ENCODE data around the gene UNC5A. TPM values are rescaled to one million over a fixed set of nuclear protein-coding genes. Genes with fewer than 3 reads are reported as not detected.

Gene UNC5A
- total and polyA plus RNA-seq, 9 of the 15 experiments (the other 6 are each of a cell fraction or from before 2014, with no cell fraction given): not detected

GRCh38 chr5:176880366-176881020, 70.1 kb downstream of the UNC5A start (continued):
- TF ChIP-seq ZMIZ1 (IDR thresholded peaks at IDR 0.05; ENCODE audit: low read depth in 2 of 2, low read length in 2 of 2): no peak

- Histone ChIP-seq H2AFZ (ENCODE audit: low read depth, low read length) (no peak overlapping the region), H3K9me3 (replicated peaks; ENCODE audit: control insufficient read depth, insufficient read depth, low read depth, low read length) (no peaks in the 10 kb centered on the region), H3K79me2 (ENCODE audit: control insufficient read depth, insufficient read depth, low read length) (no peaks in the 10 kb centered on the region), H3K36me3 (ENCODE audit: control insufficient read depth, insufficient read depth, low read length) (no peaks in the 10 kb centered on the region), H3K4me3 (no peak overlapping the region), H3K4me1 (replicated peaks in 1 of 2; ENCODE audit: control insufficient read depth in 2 of 2, insufficient read depth in 2 of 2, low read length in 2 of 2) (peaks cover 0 to 39% of the 10 kb centered on the region in 2 experiments; a peak in 2 of 5 replicates), H3K9me1 (ENCODE audit: control insufficient read depth, insufficient read depth, low read length) (peaks cover 12% of the 10 kb centered on the region), H3K27me3 (ENCODE audit: control insufficient read depth in 2 of 2, insufficient read depth in 2 of 2, low read length in 2 of 2) (peaks cover 73 to 91% of the 10 kb centered on the region in 2 experiments), H3K27ac (ENCODE audit: extremely low read depth, low read depth, low read length) (no peak overlapping the region), H3K9ac (ENCODE audit: insufficient read depth in 1 of 2, low read depth in 2 of 2, low read length in 2 of 2) (0 out of 4 replicates have a peak overlapping the region, but pooled peaks of 1 of the 2 experiments have one; percentile 5), H3K4me2 (ENCODE audit: insufficient read depth, low read length) (no peak overlapping the region), H4K20me1 (replicated peaks; ENCODE audit: control insufficient read depth, insufficient read depth, low read length) (peaks cover 33% of the 10 kb centered on the region)
- ATAC-seq (no peak), FAIRE-seq (no peak), DNase-seq (ENCODE audit: extremely low read depth in 1 of 4, low spot score in 3 of 4) (no peak)
- intact Hi-C loops (cut with micrococcal nuclease): no loop called here
- POLR2A ChIA-PET: no interaction called here
- WGBS (ENCODE audit: insufficient coverage, low coverage, missing lambda C conversion rate): 21% methylated on average over 23 of the region's 28 CpGs
- in situ Hi-C loops (cut with MboI): no loop called here
- CTCF ChIA-PET (ENCODE audit: low intra/inter-chr PET ratio): no interaction called here
- no TSS peak for BruUV-seq (replicated peaks)
- TF ChIP-seq TARDBP (IDR thresholded peaks at IDR 0.05) (no peak), ZFPM2 (CRISPR knock-in tag; IDR thresholded peaks at IDR 0.05) (no peak), NFE2L1 (tag; IDR thresholded peaks at IDR 0.05; ENCODE audit: borderline replicate concordance, low read depth) (no peak), ARID2 (IDR thresholded peaks at IDR 0.05) (no peak), STAT6 (CRISPR knock-in tag; IDR thresholded peaks at IDR 0.05) (no peak), MAFF (IDR thresholded peaks at IDR 0.05; ENCODE audit: low read length) (no peak), ZNF644 (tag; IDR thresholded peaks at IDR 0.05; ENCODE audit: low read depth) (no peak), BMI1 (IDR thresholded peaks at IDR 0.05; ENCODE audit: low read length) (no peak), ZZZ3 (IDR thresholded peaks at IDR 0.05) (no peak), TFAP4 (CRISPR knock-in tag; IDR thresholded peaks at IDR 0.05; ENCODE audit: borderline replicate concordance) (no peak), NBN (IDR thresholded peaks at IDR 0.05; ENCODE audit: low read depth) (no peak)
Observed at GRCh38 chr5:176881021-176881749, 70.8 kb downstream of the UNC5A start.
